GM23338 (cell line): ENCODE measurements around the gene CTU2.

Source experiments
- CREB1 ChIP-seq: fragments of 250-450 bp; sonication (Bioruptor Pico); IDR thresholded peaks from 2 replicates; pipeline ENCODE4 v1.5.0; 2020; ENCODE audit warnings: low read depth, mild to moderate bottlenecking, moderate library complexity
- EZH2 ChIP-seq: fragments of 200-600 bp; sonication (generic); IDR thresholded peaks from one replicate; pipeline ENCODE4 v1.8.0; 2017; ENCODE audit warnings: antibody characterized with exemption, mild to moderate bottlenecking, low read depth; ENCODE audit not compliant: unreplicated experiment
- EZH2phosphoT487 ChIP-seq: fragments of 200-600 bp; sonication (generic); IDR thresholded peaks from one replicate; pipeline ENCODE4 v1.8.1; 2018; ENCODE audit warnings: antibody characterized with exemption; ENCODE audit not compliant: unreplicated experiment
- JUNB ChIP-seq: IDR thresholded peaks from one replicate; pipeline ENCODE4 v1.6.1; 2016; ENCODE audit warnings: antibody characterized with exemption; ENCODE audit not compliant: unreplicated experiment
- NANOG ChIP-seq: IDR thresholded peaks from 2 replicates; pipeline ENCODE4 v1.6.1; 2016; ENCODE audit warnings: antibody characterized with exemption, borderline replicate concordance
- POLR2AphosphoS5 ChIP-seq: IDR thresholded peaks from 2 replicates; pipeline ENCODE4 v1.6.1; 2016; ENCODE audit warnings: antibody characterized with exemption, low read depth
- STAT1 ChIP-seq: IDR thresholded peaks from one replicate; pipeline ENCODE4 v1.6.1; 2016; ENCODE audit warnings: antibody characterized with exemption; ENCODE audit not compliant: unreplicated experiment
- TF ChIP-seq, protein P1 (sequence below), 2 experiments: fragments of 200-600 bp in 1 of 2; sonication (generic) in 1 of 2; conservative IDR thresholded peaks; 2 replicates each; pipeline versions ENCODE4 v1.5.1 to v1.6.1; 2016 to 2017; ENCODE audit warnings: antibody characterized with exemption in 2 of 2, low read depth in 2 of 2, mild to moderate bottlenecking in 2 of 2, moderate library complexity in 1 of 2
- TF ChIP-seq, protein P2 (sequence below): IDR thresholded peaks from one replicate; pipeline ENCODE4 v1.6.1; 2018; ENCODE audit warnings: antibody characterized with exemption; ENCODE audit not compliant: unreplicated experiment

DNA sequence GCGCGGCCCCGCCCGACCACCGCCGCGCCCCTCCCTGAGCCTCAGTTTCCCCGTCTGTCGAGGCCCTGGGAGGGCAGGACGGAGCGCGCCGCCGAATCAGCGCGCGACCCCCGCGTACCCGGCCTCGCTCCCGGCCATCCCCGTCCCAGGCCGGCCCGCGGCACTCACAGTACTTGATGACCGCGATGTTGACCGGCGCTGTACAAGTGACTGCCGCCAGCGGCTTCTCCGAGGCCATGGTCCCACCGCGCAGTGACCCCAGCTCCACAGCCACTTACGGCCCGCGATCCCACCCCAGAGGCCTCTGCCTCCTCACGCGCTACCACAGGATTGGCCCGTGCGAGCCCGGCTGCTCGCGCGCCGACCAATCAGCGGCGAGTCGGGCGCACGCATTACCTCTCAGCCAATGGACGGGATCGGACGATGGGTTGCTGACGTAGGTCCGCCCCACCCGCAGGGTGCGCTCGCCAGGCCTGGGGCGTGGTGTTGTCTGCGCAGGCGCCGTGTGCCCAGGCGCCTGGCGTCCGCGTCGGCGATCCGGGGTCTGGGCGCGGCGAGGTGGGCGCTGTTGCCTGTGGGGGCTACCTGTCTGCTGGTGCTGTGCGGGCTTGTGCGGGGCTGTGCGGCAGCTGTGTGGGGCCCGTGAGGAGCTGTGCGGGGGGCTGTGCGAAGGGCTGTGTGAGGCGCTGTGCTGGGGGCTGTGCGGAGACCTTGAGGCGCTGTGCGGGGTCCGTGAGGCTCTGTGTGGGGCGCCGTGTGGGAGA, 43.3 kb upstream of the CTU2 start, which contains the start of gene MVD:
- TF ChIP-seq, protein P1, sequence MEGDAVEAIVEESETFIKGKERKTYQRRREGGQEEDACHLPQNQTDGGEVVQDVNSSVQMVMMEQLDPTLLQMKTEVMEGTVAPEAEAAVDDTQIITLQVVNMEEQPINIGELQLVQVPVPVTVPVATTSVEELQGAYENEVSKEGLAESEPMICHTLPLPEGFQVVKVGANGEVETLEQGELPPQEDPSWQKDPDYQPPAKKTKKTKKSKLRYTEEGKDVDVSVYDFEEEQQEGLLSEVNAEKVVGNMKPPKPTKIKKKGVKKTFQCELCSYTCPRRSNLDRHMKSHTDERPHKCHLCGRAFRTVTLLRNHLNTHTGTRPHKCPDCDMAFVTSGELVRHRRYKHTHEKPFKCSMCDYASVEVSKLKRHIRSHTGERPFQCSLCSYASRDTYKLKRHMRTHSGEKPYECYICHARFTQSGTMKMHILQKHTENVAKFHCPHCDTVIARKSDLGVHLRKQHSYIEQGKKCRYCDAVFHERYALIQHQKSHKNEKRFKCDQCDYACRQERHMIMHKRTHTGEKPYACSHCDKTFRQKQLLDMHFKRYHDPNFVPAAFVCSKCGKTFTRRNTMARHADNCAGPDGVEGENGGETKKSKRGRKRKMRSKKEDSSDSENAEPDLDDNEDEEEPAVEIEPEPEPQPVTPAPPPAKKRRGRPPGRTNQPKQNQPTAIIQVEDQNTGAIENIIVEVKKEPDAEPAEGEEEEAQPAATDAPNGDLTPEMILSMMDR (conservative IDR thresholded peaks at IDR 0.05; ENCODE audit: low read depth in 2 of 2), result 0 out of 4 replicates have a peak, but pooled peaks of 1 of the 2 experiments have one; percentile 8
- TF ChIP-seq EZH2, result no peak
- peak; percentile 96 for TF ChIP-seq POLR2AphosphoS5
- no peak for TF ChIP-seq EZH2phosphoT487
- TF ChIP-seq NANOG, result peak; percentile 23; the same call in 1 of the 2 replicates
- TF ChIP-seq JUNB, result no peak
- peak; percentile 90 for TF ChIP-seq CREB1 (CRISPR knock-in tag)
- TF ChIP-seq, protein P2, sequence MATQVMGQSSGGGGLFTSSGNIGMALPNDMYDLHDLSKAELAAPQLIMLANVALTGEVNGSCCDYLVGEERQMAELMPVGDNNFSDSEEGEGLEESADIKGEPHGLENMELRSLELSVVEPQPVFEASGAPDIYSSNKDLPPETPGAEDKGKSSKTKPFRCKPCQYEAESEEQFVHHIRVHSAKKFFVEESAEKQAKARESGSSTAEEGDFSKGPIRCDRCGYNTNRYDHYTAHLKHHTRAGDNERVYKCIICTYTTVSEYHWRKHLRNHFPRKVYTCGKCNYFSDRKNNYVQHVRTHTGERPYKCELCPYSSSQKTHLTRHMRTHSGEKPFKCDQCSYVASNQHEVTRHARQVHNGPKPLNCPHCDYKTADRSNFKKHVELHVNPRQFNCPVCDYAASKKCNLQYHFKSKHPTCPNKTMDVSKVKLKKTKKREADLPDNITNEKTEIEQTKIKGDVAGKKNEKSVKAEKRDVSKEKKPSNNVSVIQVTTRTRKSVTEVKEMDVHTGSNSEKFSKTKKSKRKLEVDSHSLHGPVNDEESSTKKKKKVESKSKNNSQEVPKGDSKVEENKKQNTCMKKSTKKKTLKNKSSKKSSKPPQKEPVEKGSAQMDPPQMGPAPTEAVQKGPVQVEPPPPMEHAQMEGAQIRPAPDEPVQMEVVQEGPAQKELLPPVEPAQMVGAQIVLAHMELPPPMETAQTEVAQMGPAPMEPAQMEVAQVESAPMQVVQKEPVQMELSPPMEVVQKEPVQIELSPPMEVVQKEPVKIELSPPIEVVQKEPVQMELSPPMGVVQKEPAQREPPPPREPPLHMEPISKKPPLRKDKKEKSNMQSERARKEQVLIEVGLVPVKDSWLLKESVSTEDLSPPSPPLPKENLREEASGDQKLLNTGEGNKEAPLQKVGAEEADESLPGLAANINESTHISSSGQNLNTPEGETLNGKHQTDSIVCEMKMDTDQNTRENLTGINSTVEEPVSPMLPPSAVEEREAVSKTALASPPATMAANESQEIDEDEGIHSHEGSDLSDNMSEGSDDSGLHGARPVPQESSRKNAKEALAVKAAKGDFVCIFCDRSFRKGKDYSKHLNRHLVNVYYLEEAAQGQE, result no peak
- no peak for TF ChIP-seq STAT1
